GM19025 (cell line): ENCODE measurements around the gene CCDC30.
"Not testable (repeated sequence)": the region's sequence is repeated elsewhere in the genome, so short reads cannot be mapped to it uniquely, and the experiment has no call there.

Experiments
- ATAC-seq: cut with Tn5 transposase; IDR thresholded peaks from one replicate; pipeline ENCODE4 v1.9.1; 2021; ENCODE audit warnings: mild to moderate bottlenecking, low read depth, moderate library complexity; ENCODE audit not compliant: unreplicated experiment

Gene CCDC30

DNA sequence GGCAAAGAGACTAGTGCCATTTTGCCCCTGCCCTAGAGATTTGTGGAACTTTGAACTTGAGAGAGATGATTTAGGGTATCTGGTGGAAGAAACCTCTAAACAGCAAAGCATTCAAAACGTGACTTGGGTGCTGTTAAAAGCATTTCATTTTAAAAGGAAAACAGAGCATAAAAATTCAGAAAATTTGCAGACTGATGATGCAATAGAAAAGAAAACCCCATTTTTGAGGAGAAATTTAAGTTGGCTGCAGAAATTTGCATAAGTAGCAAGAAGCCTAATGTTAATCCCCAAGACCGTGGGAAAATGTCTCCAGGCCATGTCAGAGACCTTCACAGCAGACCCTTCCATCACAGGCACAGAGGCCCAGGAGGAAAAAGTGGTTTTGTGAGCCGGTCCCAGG lies 164.1 kb downstream of the CCDC30 start:
- ATAC-seq, result not testable (repeated sequence)

DNA sequence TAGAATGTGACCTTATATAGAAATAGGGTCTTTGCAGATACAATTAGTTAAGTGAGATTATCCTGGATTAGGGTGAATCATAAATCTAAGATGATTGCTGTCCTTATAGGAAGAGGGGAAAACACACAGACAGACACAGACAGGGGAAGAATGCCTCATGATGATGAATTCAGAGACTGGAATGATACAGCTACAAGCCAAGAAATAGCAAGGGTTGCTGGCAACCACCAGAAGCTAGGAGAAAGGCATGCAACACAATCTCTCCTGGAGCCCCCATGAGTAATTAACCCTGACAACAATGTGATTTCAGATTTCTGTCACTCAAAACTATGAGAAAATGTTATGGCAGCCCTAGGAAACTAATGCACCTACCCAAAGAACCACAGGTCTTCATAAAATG lies 176.0 kb downstream of the CCDC30 start:
- ATAC-seq, result no peak

GRCh38 chr1:42646056-42646455 lies 183.0 kb downstream of the CCDC30 start:
- ATAC-seq, result no peak

DNA sequence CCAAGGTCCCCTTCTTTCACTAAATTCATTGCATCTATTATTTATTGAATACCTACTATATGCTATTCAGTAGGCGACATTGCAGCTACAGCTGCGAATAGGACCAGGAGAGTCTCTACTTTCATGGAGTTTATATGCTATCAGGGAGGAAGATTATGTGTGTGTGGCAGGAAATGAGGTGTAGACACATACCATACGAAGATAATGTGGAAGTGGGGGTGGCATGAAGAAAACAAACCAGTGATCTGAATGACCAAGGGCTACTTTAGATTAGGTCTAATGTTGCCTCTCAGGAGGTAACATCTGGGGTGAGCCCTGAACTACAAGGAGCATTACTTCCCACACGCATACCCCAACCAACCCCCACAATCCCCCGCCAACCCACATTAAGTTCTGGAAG lies 194.1 kb downstream of the CCDC30 start:
- ATAC-seq, result no peak

DNA sequence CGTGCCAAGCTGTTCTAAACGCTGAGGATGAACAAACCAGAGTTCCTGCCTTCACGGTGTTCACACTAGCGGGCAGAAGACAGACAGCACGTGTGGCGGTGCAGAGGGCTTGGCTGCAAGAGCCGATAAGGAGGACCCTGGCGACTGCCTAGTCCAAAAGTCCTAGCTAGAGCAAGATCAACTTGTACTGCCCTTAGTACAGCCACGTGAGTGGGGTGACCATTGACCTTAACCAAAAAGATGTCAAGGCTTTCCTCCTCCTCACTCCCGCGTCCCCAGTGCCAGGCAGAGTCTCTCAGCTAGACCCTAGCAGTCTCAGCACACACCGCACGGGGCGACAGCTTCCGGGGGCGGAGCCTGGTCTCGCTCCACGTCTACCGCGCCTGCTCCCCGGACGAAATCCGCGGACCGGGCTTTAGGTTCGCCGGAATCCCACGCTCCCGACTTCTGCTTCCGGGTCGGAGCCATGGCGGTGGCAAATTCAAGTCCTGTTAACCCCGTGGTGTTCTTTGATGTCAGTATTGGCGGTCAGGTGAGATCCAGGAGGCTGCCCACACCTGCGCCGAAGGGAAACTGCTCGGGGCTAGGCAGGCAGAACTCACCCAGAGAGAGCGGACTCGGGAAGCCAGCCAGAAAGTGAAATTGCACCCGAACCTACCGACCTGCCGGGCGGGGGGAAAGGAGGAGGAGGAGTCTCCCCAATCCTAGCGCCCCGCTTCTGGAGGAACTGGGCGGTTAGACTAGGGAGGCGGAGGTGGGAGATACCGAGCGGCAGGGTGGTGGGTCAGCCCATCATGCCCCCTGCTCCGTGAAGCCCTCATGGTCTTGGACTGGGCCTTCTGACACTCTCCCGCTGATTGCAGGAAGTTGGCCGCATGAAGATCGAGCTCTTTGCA lies 195.1 kb downstream of the CCDC30 start, which contains the start of gene PPIH:
TSS of gene PPIH (plus strand) at position 443 of the 896 bp plus-strand sequence. CDS start at position 467, 24 bp downstream.
- peak; percentile 96 for ATAC-seq

DNA sequence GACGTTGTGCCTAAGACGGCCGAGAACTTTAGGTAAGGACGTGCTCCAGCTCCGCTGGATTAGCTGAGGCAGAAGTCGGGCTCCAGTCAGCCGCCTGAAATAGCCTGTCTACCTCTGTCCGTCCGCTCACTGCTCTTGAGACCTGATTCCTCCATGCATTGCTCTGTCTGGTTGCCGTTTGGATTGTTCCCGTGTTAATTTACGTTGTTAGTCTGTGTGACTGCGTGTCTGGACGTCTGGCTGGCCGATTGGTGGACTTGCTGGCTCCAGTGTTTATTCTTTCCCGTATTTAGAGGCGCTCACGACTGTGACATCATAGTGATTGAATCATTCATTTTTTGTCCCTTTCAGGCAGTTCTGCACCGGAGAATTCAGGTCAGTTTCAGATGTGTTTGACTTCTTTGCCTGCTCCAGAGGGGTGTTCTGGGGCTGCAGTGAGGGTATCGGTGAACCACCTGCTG lies 195.8 kb downstream of the CCDC30 start:
- ATAC-seq, result no peak

DNA sequence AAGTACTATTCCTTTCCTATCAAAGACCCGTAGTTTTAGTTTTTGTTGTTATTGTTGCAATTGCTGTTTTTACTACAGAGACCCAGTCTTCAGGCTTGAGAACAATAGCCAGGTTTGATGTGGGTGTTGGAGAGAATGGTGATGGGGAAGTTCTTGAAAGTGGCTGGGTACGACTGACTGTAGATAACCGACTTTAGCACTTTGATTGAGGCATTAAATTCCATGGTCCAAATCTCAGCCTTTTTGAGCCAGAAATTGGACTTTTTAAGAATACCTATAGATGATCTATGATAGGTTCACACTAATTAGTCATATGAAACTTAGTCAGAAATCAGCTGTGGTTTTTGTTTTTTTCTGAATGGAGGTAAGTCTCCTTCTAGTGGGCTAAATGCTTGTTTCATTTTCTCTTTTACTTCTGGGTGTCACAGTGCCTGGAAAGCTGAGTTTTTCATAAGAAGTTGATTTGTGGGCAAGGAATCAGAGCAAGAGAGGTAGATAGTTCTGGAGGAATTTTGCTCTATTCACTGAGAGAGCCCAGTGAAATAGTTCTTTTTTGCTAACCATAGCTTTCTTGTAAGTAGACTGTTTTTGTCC lies 197.9 kb downstream of the CCDC30 start:
- no peak for ATAC-seq

- no peak for ATAC-seq
Measured at GRCh38 chr1:42669936-42670335, 206.8 kb downstream of the CCDC30 start.

GRCh38 chr1:42670425-42670824 lies 207.3 kb downstream of the CCDC30 start:
- ATAC-seq, result no peak

- ATAC-seq, result no peak
Measured at GRCh38 chr1:42674214-42674613, 211.1 kb downstream of the CCDC30 start.

- ATAC-seq, result no peak
Measured at GRCh38 chr1:42674682-42675081, 211.6 kb downstream of the CCDC30 start.

GRCh38 chr1:42675467-42675866 lies 212.4 kb downstream of the CCDC30 start:
- ATAC-seq, result no peak

DNA sequence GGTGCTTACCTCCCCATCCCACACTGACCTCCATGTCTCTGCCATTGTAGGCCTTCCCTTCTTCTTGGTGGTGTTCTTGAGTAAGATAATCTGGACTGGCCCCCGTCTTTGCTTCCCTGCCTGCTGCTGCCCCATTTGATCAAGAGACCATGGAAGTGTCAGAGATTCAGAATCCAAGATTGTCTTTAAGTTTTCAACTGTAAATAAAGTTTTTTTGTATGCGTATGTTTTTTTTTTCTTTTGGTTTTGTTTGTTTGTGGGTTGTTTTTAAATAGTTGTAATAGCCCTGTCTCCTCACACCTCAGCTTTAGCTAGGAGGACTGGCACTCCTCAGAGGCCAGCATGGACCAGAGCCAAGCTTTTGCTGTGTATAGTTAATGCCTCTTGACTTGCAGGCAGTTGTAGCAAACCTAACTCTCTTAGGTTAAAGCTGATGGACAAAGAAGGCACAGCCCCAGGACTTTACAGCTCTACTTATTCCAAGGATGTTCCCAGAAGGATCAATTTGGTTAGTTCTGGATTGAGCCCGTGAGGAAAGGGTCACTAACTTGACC lies 213.5 kb downstream of the CCDC30 start:
- ATAC-seq, result no peak

- no peak for ATAC-seq
Measured at GRCh38 chr1:42679364-42679983, 216.4 kb downstream of the CCDC30 start.

- ATAC-seq, result no peak
Measured at GRCh38 chr1:42680055-42680454, 217.0 kb downstream of the CCDC30 start.

DNA sequence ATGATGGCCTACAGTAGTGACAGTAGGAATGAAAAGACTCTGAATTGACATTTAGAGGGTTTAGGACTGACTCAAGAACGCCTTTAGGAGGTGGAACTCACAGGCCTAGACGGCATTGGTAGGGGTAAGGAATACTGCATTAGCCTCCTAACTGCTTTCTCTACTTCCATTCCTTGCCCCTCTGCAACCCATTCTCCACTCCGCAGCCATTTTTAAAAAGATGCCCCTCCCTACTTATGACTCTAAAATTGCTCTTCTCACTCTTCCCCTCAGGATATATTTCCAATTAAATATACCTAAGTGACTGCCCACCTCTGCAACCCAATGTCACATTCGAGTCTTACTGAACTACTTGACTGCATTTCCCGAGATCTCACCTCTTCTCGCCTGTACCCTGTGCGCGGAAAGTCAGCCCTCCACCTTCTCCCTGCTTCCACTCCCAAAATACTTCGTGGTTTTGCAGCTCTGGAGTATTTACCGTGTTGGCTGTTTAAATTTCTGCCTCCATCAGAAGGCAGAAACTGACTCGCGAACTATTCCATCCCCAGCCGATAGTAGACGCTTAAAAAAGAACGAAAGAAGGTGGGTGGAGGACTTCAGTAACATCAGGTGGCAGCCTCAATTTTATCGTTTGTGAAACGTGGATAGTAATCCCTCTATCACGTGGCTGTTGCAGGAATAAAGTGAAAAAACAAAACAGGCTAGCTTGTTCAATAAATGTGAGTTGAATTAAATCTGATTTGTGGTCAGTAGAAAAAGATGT lies 218.0 kb downstream of the CCDC30 start:
- no peak for ATAC-seq

DNA sequence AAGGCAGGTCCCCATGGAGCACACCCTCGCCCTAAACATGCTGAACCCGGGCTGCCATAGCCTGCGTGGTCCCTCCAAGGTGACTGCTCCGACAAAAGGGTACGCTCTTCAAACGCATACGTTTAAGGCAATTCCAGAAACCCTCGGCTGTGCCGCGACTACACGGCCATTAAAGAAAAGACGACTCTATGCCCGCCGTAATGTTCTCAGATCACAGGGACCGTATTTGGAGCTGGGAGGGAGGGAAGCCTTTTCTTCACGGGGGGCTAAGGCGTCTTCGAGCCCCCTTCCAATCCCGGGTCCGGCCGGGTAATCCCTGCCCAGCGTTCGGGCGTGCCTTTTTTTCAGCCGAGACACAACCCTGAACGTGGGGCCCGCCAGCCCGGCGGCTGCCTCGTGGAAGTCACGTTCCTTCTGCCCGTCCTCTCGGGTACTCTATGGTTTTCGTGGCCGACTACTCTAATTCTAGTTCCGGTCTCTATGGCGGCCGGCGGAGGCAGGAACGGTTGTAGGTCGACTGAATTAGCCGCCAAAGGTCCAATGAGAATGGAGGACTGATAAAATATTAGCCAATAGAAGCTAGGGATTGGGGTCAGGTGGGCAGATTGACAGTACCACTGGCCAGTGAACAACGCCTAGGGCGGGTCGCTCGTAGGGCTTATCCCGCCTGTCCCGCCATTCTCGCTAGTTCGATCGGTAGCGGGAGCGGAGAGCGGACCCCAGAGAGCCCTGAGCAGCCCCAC lies 218.8 kb downstream of the CCDC30 start, which contains the start of gene YBX1:
TSS of gene YBX1 (plus strand) at position 678 of the 743 bp plus-strand sequence. CDS start 148 bp downstream, outside the sequence.
- peak; percentile 82 for ATAC-seq

DNA sequence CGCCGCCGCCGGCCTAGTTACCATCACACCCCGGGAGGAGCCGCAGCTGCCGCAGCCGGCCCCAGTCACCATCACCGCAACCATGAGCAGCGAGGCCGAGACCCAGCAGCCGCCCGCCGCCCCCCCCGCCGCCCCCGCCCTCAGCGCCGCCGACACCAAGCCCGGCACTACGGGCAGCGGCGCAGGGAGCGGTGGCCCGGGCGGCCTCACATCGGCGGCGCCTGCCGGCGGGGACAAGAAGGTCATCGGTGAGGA lies 219.3 kb downstream of the CCDC30 start:
- peak; percentile 26 for ATAC-seq

DNA sequence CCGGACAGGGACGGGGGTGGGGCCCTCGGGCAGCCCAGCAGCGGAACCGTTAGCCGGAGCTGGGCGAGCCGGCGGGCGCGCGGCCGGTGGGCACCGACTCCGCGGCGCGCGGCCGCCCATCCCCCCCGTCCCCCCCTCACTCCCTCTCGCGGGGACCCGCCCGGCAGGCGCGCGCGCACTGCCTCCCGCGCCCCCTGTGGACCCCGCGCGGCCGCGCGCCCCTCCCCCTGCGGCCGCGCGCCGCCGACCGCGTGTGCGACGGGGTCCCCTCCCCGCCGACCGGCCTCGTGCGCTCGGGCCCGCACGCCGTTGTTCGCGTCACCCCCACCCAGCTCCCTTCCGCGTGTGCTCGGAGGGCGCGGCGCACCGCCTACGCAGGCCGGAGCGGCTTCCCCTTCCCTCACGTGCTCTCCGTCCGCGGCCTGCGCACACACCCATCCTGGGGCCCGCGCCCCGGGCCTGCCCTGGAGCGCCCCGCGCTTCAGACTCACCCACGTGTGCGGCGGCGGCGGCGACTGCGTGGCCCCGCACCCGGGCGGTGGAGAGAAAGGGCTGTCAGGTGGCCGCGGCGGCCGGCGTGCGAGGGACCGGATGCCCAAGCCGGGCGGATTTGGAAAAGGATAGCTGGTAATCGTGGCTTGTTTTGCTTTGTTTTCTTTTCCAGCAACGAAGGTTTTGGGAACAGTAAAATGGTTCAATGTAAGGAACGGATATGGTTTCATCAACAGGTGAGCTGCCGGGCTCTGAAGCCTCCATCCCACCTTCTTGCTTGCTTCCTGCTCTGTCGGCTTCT lies 219.8 kb downstream of the CCDC30 start:
- peak; percentile 38 for ATAC-seq
